Vagina (tissue), 2 donors: ENCODE measurements around the gene LTF.

Source experiments
- CTCF ChIP-seq, 3 experiments: fragments of 450-650 bp in 2 of 3; fragments of 200-600 bp in 1 of 3; sonication (generic) in 1 of 3; IDR thresholded peaks; one replicate each; pipeline ENCODE4 v1.5.1; 2017 to 2019; ENCODE audit warnings: antibody characterized with exemption in 3 of 3, mild to moderate bottlenecking in 2 of 3, moderate library complexity in 2 of 3
- POLR2A ChIP-seq, 2 donors: fragments of 450-650 bp; IDR thresholded peaks; one replicate each; pipeline ENCODE4 v1.6.1; 2017; ENCODE audit warnings: antibody characterized with exemption in 2 of 2, mild to moderate bottlenecking in 2 of 2, moderate library complexity in 2 of 2
- POLR2AphosphoS5 ChIP-seq, 2 donors: sonication (generic); formaldehyde crosslinking; IDR thresholded peaks; one replicate each; pipeline ENCODE4 v1.9.0; 2017; ENCODE audit warnings: antibody characterized with exemption in 2 of 2, mild to moderate bottlenecking in 2 of 2, low read depth in 1 of 2; ENCODE audit not compliant: insufficient read depth in 1 of 2

- TF ChIP-seq CTCF (IDR thresholded peaks at IDR 0.05) (no peak), POLR2AphosphoS5 (IDR thresholded peaks at IDR 0.05; ENCODE audit: insufficient read depth in 1 of 2, low read depth in 1 of 2) (no peak), POLR2A (IDR thresholded peaks at IDR 0.05) (no peak)
These were observed 6.7 kb upstream of the LTF start for GRCh38 chr3:46471371-46471914.
